ENCODE data around the gene RPS27A.
"Not testable (repeated sequence)": the region's sequence is repeated elsewhere in the genome, so short reads cannot be mapped to it uniquely, and the experiment has no call there.

Gene RPS27A

DNA sequence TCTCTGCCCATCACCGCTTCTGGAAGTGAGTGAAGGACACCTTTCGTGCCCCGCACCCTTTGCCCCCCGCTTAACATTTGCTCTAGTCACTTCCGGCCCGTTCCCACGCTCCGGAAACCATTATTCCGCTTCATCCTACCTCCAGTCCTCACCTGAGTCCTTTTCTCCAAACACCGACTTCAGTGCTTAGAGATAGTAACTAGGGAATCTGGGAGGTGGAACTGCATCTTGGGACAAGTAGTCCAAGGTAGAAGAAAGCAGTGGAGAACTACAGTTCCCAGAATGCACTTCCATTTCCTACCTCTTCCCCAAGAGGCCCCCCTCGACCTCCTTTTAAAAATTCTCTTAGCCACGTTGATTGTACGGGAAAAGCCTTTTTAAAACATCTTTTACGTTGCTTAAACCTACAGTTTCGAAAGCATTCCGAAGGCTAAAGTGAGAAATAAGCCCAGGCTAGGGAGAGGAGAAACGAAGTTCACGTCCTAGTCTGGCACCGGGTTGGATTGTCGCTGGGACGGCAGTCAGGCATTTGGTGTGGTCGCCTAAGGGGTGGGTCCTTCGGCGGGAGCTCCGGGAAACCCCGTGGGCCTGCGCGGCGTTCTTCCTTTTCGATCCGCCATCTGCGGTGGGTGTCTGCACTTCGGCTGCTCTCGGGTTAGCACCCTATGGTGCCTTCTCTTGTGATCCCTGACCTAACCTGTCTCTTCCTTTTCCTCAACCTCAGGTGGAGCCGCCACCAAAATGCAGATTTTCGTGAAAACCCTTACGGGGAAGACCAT lies at the start of gene RPS27A, which contains the start of gene CLHC1:
Gene RPS27A, plus strand, starts transcription at position 605 of the 779 bp plus-strand sequence. Its CDS starts 137 bp downstream, at position 742.
Gene CLHC1, minus strand, starts transcription at position 210 of the 779 bp plus-strand sequence. CDS start 9,882 bp downstream, outside the sequence.
- peak; percentile 95 for DNase-seq

DNA sequence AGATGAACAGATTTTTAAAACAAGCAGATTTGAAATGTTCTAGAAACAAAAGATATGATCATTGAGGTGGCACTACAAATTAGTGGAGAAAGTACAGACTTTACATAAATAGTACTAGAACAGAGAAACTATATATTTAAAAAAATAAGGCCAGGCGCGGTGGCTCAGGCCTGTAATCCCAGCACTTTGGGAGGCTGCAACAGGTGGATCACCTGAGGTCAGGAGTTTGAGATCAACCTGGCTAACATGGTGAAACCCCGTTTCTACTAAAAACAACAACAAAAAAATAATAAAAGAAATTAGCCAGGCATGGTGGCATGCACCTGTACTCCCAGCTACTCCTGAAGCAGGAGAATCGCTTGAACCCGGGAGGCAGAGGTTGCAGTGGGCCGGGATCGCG lies 45.7 kb upstream of the RPS27A start:
- DNase-seq = not testable (repeated sequence)

DNA sequence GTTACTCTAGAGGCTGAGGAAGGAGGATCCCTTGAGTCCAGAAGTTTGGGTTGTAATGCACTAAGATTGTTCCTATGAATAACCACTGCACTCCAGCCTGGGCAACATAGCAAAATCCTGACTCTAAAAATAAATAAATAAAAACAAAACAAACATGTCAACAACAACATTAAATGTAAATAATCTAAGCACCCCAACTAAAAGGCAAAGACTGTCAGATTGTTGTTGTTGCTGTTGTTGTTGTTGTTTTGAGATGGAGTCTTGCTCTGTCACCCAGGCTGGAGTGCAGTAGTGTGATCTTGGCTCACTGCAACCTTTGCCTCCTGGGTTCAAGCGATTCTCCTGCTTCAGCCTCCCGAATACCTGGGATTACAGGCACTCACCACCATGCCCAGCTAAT lies 40.6 kb upstream of the RPS27A start:
- not testable (repeated sequence) for DNase-seq

DNA sequence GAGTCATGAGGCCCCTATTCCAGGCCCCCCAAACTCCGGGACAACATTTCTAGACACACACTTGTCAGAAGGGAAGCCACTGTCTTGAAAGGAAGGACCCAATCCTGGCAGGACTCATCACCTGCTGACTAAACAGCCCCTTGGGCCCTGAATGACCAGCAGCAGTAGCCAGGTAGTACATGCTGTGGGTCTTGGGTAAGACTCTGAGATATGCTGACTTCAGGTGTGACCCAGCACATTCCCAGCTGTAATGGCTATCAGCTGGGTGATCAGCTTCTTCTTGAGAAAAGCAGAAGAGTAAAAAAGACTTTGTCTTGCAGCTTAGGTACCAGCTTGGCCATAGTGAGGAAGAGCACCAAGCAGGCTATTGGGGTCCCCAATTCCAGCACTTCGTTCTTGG lies 36.0 kb upstream of the RPS27A start:
- DNase-seq = no peak

DNA sequence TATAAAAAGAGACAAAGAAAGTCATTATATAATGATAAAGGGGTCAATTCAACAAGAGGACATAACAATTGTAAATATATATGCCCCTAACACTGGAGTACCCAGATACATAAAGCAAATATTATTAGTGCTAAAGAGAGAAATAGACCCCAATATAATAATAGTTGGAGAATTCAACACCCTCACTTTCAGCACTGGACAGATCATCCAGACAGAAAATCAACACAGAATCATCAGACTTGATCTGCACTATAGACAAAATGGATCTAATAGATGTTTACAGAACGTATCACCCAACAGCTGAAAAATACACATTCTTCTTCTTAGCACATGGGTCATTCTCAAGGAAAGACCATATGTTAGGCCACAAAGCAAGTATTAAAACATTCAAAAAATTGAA lies 32.1 kb upstream of the RPS27A start:
- DNase-seq = no peak

DNA sequence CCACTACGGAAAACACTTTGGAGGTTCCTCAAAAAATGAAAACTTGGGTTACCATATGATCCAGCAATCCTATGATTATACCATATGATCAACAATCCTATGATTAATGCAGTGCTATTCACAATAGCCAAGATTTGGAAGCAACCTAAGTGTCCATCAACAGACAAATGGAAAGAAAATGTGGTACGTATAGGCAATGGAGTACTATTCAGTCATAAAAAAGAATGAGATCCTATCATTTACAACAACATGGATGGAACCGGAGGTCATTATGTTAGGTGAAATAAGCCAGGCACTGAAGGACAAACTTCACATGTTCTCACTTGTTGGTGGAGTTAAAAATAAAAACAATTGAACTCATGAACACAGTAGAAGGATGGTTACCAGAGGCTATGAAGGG lies 28.0 kb upstream of the RPS27A start:
- no peak for DNase-seq

DNA sequence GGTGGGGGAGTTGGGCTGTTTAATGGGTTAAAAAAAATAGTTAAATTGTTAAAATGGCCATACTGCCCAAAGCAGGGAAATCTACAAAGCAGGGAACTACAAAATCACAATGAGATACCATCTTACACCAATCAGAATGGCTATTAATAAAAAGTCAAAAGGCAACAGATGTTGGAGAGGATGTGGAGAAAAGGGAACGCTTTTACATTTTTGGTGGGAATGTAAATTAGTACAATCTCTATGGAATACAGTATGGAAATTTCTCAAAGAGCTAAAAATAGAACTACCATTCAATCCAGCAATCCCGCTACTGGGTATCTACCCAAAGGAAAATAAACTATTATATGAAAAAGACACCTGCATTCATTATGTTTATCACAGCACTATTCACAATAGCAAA lies 27.5 kb upstream of the RPS27A start:
- no peak for DNase-seq

DNA sequence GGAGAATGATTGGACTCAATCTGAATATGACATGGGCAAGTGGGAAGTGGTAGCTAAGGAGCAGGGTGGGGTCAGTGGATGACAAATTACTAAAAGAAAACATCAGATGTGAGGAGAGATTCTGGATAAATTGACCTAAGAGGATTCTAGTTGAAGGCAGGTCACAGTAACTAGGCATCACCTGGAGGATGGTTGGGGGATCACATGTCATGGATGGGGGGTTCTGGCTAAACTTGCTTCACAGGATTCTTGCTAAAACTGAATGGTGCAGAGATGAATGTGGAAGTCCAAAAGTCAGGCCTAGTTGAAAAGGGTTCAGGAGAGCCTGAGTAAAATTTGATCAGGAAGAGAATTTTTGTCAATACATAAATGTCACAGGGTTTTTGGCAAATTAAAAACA lies 18.7 kb upstream of the RPS27A start:
- DNase-seq = no peak

DNA sequence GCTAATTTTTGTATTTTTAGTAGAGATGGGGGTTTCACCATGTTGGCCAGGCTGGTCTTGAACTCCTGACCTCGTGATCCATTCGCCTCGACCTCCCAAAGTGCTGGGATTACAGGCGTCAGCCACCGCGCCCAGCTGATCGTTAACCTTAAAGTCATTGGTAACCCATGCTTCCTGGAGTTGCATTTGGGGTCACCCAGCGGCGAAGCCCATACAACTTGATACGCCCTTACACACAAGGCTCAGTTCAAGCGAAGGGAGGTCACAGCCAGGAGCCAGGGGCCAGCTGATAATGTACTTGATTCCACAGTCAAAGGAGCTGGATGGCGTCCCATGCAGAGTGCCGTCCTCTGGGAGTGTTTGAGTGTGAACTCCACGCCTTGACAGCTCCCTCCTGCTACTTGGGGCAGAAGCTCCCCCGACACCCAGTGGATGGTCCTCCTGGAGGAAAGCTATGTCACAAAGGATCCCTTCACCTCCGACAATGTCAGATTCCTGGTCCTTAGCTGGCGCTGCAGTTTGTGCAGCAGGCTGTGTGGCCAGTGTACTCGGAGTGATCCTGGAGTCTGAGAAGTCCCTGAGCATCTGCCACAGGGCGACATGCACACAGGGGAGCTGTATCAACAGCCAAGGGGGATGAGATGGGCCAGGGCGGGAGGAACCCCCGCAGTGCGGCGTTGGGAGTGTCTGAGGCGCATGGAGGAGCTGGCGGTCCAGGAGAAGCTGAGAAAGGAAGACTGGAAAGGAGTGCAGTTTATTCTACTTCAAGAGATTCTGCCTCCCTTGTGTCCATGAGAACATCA lies 8.3 kb upstream of the RPS27A start:
- DNase-seq = no peak

DNA sequence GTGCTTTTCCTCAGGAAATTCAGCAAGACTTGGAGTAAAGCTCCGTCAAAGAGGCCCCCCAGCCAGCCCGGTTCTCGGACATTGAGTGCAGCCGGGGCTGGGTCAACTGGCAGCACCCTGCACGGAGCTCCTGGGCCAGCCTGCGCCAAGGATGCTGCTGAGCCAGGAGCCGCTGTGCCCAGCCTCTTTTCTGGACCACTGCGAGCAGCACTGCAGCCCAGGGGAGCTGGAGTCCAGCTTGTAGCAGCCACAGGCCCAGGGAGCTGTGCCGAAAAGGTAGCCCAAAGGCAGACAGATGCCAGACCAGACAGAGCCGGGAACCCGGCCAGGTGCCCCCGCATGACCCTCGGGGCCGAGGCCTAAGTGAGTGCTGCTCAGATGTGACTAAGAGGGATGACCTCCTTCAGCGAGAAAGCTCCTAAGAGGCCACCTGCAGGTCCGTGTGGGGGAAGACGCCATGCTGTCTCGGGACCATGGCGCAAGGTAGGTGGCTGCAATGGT lies 7.7 kb upstream of the RPS27A start:
- DNase-seq = no peak

DNA sequence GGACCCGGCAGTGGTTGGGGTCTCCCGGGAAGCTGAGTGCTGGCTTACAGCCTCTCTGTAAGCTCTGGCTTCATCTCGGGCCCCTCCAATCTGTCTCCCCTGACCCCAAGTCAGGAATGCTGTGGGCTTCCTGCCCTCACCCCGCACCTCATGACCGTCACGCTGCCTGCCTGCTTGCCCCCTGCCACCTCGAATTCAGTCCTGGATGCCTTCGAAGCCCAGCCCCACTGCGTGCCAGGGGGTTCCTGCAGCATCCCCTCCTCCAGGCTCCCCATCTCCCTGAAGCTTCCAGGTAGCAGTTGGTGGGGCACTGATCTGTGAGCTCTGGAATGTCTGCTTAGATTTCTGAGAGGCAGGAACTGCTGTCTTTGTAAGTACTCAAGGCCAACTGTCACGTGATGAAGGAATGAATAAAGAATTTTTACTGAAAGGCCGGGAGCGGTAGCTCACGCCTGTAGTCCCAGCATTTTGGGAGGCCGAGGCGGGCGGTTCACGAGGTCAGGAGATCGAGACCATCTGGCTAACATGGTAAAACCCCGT lies 6.9 kb upstream of the RPS27A start:
- DNase-seq = no peak

DNA sequence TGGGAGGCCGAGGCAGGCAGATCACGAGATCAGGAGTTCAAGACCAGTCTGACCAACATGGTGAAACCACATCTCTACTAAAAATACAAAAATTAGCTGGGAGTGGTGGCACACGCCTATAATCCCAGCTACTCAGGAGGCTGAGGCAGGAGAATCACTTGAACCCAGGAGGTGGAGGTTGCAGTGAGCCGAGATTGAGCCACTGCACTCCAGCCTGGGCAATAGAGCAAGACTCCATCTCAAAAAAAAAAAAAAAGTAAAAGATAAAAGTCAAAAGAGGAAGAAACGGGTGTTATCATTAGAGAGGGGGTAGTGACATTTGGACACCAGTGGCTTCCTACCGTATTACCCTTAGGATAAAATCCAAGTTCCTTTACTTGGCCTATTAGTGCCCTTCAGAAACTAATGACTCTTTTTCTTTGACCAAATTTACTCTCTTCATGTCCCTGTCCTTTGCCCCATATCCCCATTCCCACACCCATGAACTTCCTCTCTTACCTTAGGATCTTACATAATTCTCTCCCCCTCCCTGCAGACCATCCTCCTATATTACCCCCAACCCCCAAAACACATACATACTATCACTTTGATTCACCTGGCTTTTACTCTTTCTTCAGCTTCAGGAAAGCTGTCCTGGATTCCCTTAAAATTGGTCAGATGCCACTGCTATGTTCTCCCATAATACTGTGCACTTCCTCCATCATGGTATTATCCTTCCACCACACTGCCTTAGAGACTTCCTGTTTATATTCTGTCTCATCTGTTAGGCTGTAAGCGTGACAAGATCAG lies 4.9 kb upstream of the RPS27A start:
- DNase-seq = not testable (repeated sequence)

DNA sequence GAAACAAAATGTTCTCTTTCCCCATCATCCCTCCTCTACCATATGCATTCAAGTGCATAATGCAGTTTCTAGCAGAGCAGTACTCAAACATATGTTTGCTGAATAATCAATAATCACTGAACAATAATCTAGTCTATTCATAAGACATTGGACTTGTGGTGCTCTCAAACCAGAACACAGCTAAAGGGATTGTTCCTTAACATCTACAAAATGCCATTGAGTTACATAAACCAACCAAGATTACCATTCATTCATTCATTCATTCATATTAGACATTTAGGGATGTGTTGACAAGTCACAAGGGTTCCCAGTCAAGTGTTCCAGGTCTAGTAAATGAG lies 4.3 kb upstream of the RPS27A start:
- no peak for DNase-seq

DNA sequence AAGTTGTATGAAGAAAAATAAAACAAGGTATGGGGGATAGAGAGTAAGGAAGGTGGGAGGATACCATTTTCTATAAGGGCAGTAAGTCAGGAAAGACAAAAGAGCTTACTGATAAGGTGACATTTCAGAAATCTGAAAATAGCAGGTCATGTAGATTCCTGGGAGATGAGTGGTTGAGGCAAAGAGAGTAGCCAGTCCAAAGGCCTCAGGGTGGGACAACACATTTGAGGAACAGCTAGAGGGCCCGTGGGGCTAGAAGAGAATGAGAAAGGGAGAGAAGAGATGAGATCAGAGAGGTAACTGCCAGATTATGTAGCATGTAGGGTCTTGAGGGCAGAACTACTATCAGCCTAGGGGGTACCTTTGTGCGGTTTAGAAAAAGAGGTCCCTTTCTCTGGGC lies 3.3 kb upstream of the RPS27A start:
- DNase-seq = no peak

DNA sequence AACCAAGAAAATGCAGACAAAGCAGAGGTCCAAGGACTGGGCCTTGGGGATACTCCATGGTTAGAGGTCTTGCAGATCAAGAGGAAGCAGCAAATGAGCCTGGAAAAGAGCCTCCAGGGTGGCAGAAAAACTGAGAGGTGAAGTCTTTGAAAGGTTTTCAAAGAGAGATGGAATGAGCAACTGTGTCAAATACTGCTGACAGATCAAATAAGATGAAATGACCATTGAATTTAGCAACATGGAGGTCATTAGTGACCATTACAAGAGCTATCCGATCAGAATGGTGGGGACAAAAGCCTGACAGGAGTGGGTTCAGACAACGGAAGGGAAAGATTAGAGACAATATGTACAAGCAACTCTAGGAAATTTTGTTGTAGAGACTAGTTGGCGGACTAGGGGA lies 1.9 kb upstream of the RPS27A start:
- no peak for DNase-seq

DNA sequence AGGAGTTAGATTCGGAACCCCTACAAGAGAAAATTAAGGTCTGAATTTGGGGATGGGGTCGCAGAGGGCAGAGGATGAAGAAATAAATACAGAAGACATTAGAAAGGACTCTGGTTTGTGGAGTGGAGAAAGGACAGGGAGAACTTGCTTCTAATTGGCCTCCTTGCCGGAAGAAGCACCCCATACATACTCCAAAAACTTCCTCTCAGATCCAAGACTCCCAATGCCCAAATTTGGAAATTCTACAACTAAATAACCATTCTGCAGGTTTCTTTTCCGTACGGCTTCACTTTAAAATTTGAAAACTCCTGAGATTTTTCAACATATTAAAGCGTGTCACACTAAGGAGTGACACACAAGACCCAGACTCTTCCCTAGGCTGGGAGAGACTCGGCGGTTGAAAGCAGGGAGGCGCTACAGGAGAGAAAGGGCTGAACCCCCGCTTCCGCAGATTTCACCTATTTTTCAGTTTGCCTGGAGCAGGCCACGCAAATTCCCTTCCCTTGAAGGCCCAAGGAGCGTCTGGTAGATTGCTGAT lies 873 bp upstream of the RPS27A start:
- no peak for DNase-seq

DNA sequence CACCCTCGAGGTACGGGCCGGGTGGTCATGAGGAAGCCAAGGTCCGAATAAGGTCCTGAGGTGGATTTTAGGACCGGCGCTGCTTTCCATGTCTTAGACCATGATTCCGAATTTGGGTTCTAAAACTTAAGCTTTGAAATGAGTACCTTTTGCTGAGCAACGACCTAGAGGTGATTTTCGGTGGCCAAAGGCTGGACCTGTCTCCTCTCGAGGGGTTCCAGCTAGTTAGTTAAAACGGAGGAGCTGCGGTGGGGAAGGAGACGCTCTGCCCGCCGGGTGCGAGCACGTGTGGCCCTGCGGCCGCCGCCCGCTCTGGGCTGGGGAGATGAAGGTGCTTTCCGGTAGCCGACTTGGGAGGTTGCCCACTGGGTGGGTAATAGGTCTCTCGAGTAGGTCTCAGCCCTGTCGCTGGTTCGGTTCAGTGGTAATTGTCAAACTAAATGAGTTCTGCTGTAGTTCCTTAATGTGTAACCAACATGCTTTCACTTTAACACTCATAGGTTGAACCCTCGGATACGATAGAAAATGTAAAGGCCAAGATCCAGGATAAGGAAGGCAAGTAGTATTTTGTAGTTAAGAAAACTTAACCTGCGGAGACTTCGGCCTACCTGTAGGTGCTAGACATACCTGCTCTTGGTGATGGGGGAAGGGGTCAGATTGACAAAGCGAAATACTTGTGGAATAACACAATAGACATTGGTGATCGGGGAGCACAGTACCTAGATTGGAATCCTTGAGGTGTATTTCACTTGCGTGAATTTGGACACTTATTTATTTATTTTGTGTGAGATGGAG lies 572 bp downstream of the RPS27A start:
- DNase-seq = peak; percentile 54

DNA sequence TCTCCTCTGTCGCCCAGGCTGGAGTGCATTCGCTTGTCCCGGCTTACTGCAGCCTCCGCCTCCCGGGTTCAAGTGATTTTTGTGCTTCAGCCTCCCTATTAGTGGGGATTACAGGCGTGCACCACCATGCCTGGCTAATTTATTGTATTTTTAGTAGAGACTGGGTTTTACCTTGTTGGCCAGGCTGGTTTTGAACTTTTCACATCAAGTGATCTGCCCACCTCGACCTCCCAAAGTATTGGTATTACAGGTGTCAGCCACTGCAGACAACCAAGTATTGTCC lies 1.1 kb downstream of the RPS27A start:
- DNase-seq = no peak

DNA sequence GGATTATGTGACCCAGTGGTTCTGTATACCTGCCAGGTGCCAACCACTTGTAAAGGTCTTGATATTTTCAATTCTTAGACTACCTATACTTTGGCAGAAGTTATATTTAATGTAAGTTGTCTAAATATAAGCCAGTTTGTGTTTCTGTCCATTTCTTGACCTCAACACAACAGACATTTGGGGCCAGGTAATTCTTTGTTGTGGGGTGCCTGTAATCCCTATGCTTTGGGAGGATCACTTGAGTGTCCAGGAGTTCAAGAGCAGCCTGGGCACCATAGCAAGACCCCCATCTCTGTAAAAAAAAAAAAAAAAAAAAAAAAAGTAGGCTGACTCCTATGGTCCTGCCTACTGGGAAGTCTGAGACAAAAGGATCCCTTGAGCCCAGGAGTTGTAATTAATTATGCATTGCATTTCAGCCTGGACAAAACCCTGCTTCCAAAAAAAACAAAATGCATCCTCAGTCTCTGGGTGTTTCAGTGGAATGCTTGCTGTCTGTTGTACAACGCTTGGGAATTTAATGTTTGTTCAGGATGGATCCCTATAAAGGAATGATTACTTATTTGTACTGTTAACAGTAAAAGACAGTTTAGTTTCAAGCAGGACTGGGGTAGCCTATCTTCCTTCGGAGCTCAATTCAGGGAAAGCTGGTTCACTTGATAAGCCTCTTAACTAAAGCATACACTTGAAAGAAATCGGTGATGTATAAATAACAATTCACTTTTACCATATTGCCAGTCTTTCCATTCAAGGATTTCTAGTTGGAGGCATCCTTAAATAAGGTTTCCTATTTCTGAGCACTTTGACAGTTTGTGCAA lies 3.4 kb downstream of the RPS27A start:
- DNase-seq = no peak

DNA sequence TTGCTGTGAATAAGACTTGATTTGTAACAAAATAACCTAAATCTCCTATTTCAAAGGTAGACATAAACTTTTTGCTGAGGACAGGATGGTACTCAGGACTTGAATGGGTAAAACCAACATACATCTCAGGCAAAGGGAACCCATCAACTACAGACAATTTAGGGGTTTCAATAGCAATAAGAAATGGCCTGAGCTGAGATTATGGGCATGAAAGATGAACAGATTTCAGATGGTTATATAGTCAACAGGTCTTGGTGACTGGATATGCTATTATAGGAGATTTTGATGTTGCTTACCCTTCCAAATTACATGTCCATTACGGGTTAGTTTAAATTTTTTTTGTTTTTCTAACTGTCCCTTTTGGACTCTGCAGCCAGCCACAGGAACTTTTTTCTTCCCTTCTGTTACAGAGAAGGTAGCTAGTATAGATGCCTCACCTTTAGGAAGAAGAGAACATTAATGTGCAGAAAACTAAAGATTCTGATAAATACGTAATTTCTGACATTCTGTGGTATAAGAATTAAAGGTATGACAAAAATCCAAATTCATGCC lies 4.6 kb downstream of the RPS27A start:
- DNase-seq = no peak
